Measurements from ENCODE around the gene TRIM3.

The TRIM3 gene

GRCh38 chr11:6489306-6489705 is 15.6 kb upstream of the TRIM3 start:
- no peak overlapping the region for H3K9ac ChIP-seq (ENCODE audit: low read length)
- H3K4me1 ChIP-seq (ENCODE audit: insufficient read depth, low read length), result no peaks in the 10 kb centered on the region
- H3K36me3 ChIP-seq (ENCODE audit: insufficient read depth, low read length), result peaks cover 41% of the 10 kb centered on the region
- no peak overlapping the region for H3K27ac ChIP-seq (ENCODE audit: low read depth, low read length)
- H3K27me3 ChIP-seq (ENCODE audit: control insufficient read depth in 1 of 2, insufficient read depth in 2 of 2, low read length in 2 of 2), result no peaks in the 10 kb centered on the region
- H3K9me3 ChIP-seq (ENCODE audit: low read length), result no peaks in the 10 kb centered on the region
- H3K4me3 ChIP-seq (ENCODE audit: low read depth in 1 of 2, low read length in 2 of 2), result no peak overlapping the region

DNA sequence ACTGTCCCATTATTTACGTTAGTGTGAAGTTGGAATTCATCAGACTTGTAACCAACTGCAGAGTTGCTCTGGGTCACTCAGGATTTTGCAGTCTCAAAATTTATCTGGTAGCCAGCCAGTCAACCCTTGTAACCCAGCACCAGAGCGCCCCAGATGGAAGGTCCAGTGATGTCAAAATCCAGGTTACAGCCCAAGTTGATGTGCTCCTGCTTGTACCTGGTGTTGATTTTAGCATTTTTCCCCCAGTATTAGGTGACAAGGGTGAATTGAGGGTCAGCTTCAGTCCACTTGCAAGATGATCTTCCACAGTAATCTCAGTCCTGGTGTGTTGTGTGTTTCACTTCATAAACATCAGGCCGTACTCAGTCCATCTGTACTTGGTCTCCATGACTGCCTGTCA is 15.1 kb upstream of the TRIM3 start:
- Histone ChIP-seq H3K9me3 (ENCODE audit: low read length) (no peaks in the 10 kb centered on the region), H3K9ac (ENCODE audit: low read length) (no peak overlapping the region), H3K36me3 (ENCODE audit: insufficient read depth, low read length) (peaks cover 41% of the 10 kb centered on the region), H3K27me3 (ENCODE audit: control insufficient read depth in 1 of 2, insufficient read depth in 2 of 2, low read length in 2 of 2) (no peaks in the 10 kb centered on the region), H3K27ac (ENCODE audit: low read depth, low read length) (no peak overlapping the region), H3K4me3 (ENCODE audit: low read depth in 1 of 2, low read length in 2 of 2) (no peak overlapping the region), H3K4me1 (ENCODE audit: insufficient read depth, low read length) (no peaks in the 10 kb centered on the region)

GRCh38 chr11:6488342-6488741 is 14.6 kb upstream of the TRIM3 start:
- no peaks in the 10 kb centered on the region for H3K9me3 ChIP-seq (ENCODE audit: low read length)
- H3K9ac ChIP-seq (ENCODE audit: low read length), result no peak overlapping the region
- no peak overlapping the region for H3K27ac ChIP-seq (ENCODE audit: low read depth, low read length)
- no peaks in the 10 kb centered on the region for H3K4me1 ChIP-seq (ENCODE audit: insufficient read depth, low read length)
- peaks cover 46% of the 10 kb centered on the region for H3K36me3 ChIP-seq (ENCODE audit: insufficient read depth, low read length)
- H3K4me3 ChIP-seq (ENCODE audit: low read depth in 1 of 2, low read length in 2 of 2), result no peak overlapping the region
- no peaks in the 10 kb centered on the region for H3K27me3 ChIP-seq (ENCODE audit: control insufficient read depth in 1 of 2, insufficient read depth in 2 of 2, low read length in 2 of 2)

- Histone ChIP-seq H3K27me3 (ENCODE audit: control insufficient read depth in 1 of 2, insufficient read depth in 2 of 2, low read length in 2 of 2) (no peaks in the 10 kb centered on the region), H3K36me3 (ENCODE audit: insufficient read depth, low read length) (peaks cover 60% of the 10 kb centered on the region), H3K9me3 (ENCODE audit: low read length) (no peaks in the 10 kb centered on the region), H3K9ac (ENCODE audit: low read length) (no peak overlapping the region), H3K4me3 (ENCODE audit: low read depth in 1 of 2, low read length in 2 of 2) (no peak overlapping the region), H3K27ac (ENCODE audit: low read depth, low read length) (no peak overlapping the region), H3K4me1 (ENCODE audit: insufficient read depth, low read length) (peaks cover 10% of the 10 kb centered on the region)
Measured at GRCh38 chr11:6486938-6487337, 13.2 kb upstream of the TRIM3 start.

GRCh38 chr11:6486256-6486655 is 12.5 kb upstream of the TRIM3 start:
- no peak overlapping the region for H3K4me3 ChIP-seq (ENCODE audit: low read depth in 1 of 2, low read length in 2 of 2)
- no peak overlapping the region for H3K9ac ChIP-seq (ENCODE audit: low read length)
- no peaks in the 10 kb centered on the region for H3K27me3 ChIP-seq (ENCODE audit: control insufficient read depth in 1 of 2, insufficient read depth in 2 of 2, low read length in 2 of 2)
- H3K9me3 ChIP-seq (ENCODE audit: low read length), result no peaks in the 10 kb centered on the region
- H3K27ac ChIP-seq (ENCODE audit: low read depth, low read length), result no peak overlapping the region
- peaks cover 54% of the 10 kb centered on the region for H3K36me3 ChIP-seq (ENCODE audit: insufficient read depth, low read length)
- peaks cover 12% of the 10 kb centered on the region for H3K4me1 ChIP-seq (ENCODE audit: insufficient read depth, low read length)

DNA sequence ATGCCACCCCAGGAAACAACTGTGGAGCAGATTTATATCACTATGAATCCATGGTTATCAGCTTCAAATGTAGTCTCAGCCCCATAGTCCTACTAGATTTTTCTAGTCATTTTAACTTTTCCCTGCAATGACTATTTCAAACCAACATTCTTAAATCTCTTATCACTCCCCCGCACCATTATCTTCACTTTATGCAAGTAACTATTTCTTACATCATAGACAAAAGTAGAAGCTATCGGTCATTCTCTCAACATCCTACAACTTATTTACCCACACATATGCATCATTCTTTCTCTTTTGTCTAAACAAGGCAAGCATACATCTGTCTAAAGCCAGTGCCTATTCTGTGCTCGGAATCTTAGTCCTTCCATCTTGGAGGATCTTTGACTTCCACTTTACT is 11.9 kb upstream of the TRIM3 start:
- Histone ChIP-seq H3K27me3 (ENCODE audit: control insufficient read depth in 1 of 2, insufficient read depth in 2 of 2, low read length in 2 of 2) (no peaks in the 10 kb centered on the region), H3K4me3 (ENCODE audit: low read depth in 1 of 2, low read length in 2 of 2) (no peak overlapping the region), H3K9me3 (ENCODE audit: low read length) (no peaks in the 10 kb centered on the region), H3K27ac (ENCODE audit: low read depth, low read length) (no peak overlapping the region), H3K36me3 (ENCODE audit: insufficient read depth, low read length) (peaks cover 54% of the 10 kb centered on the region), H3K4me1 (ENCODE audit: insufficient read depth, low read length) (peaks cover 13% of the 10 kb centered on the region), H3K9ac (ENCODE audit: low read length) (no peak overlapping the region)

GRCh38 chr11:6483015-6483414 is 9.3 kb upstream of the TRIM3 start:
- peaks cover 66% of the 10 kb centered on the region for H3K36me3 ChIP-seq (ENCODE audit: insufficient read depth, low read length)
- H3K27me3 ChIP-seq (ENCODE audit: control insufficient read depth in 1 of 2, insufficient read depth in 2 of 2, low read length in 2 of 2), result no peaks in the 10 kb centered on the region
- peak overlapping the region; percentile 95 for H3K9ac ChIP-seq (ENCODE audit: low read length)
- peaks cover 25% of the 10 kb centered on the region for H3K4me1 ChIP-seq (ENCODE audit: insufficient read depth, low read length)
- H3K27ac ChIP-seq (ENCODE audit: low read depth, low read length), result no peak overlapping the region
- H3K4me3 ChIP-seq (ENCODE audit: low read depth in 1 of 2, low read length in 2 of 2), result no peak overlapping the region
- no peaks in the 10 kb centered on the region for H3K9me3 ChIP-seq (ENCODE audit: low read length)

GRCh38 chr11:6482441-6482840 is 8.7 kb upstream of the TRIM3 start:
- peaks cover 66% of the 10 kb centered on the region for H3K36me3 ChIP-seq (ENCODE audit: insufficient read depth, low read length)
- H3K4me3 ChIP-seq (ENCODE audit: low read depth in 1 of 2, low read length in 2 of 2), result peak overlapping the region; percentile 92 to 95
- no peaks in the 10 kb centered on the region for H3K9me3 ChIP-seq (ENCODE audit: low read length)
- peaks cover 25% of the 10 kb centered on the region for H3K4me1 ChIP-seq (ENCODE audit: insufficient read depth, low read length)
- H3K27ac ChIP-seq (ENCODE audit: low read depth, low read length), result peak overlapping the region; percentile 92
- H3K27me3 ChIP-seq (ENCODE audit: control insufficient read depth in 1 of 2, insufficient read depth in 2 of 2, low read length in 2 of 2), result no peaks in the 10 kb centered on the region
- H3K9ac ChIP-seq (ENCODE audit: low read length), result peak overlapping the region; percentile 95

GRCh38 chr11:6481924-6482275 is 8.2 kb upstream of the TRIM3 start:
- Histone ChIP-seq H3K4me3 (ENCODE audit: low read depth in 1 of 2, low read length in 2 of 2) (peak overlapping the region; percentile 92 to 95), H3K4me1 (ENCODE audit: insufficient read depth, low read length) (peaks cover 25% of the 10 kb centered on the region), H3K36me3 (ENCODE audit: insufficient read depth, low read length) (peaks cover 70% of the 10 kb centered on the region), H3K9ac (ENCODE audit: low read length) (peak overlapping the region; percentile 95), H3K9me3 (ENCODE audit: low read length) (no peaks in the 10 kb centered on the region), H3K27me3 (ENCODE audit: control insufficient read depth in 1 of 2, insufficient read depth in 2 of 2, low read length in 2 of 2) (no peaks in the 10 kb centered on the region), H3K27ac (ENCODE audit: low read depth, low read length) (peak overlapping the region; percentile 92)

- Histone ChIP-seq H3K9me3 (ENCODE audit: low read length) (no peaks in the 10 kb centered on the region), H3K4me3 (ENCODE audit: low read depth in 1 of 2, low read length in 2 of 2) (peak within 1 kb of the TSS; percentile 92 to 95), H3K9ac (ENCODE audit: low read length) (peak within 1 kb of the TSS; percentile 95), H3K36me3 (ENCODE audit: insufficient read depth, low read length) (peaks cover 72% of the 10 kb centered on the region), H3K27me3 (ENCODE audit: control insufficient read depth in 1 of 2, insufficient read depth in 2 of 2, low read length in 2 of 2) (no peaks in the 10 kb centered on the region), H3K4me1 (ENCODE audit: insufficient read depth, low read length) (peaks cover 25% of the 10 kb centered on the region), H3K27ac (ENCODE audit: low read depth, low read length) (peak within 1 kb of the TSS; percentile 92)
Measured at GRCh38 chr11:6481012-6481923, 7.5 kb upstream of the TRIM3 start, which contains the start of the genes ARFIP2 and TIMM10B. TSS of gene ARFIP2 (minus strand) at chr11:6481331. CDS start at chr11:6480421, 910 bp downstream. TSS of gene TIMM10B (plus strand) at chr11:6481501. CDS start at chr11:6481517, 16 bp downstream.

DNA sequence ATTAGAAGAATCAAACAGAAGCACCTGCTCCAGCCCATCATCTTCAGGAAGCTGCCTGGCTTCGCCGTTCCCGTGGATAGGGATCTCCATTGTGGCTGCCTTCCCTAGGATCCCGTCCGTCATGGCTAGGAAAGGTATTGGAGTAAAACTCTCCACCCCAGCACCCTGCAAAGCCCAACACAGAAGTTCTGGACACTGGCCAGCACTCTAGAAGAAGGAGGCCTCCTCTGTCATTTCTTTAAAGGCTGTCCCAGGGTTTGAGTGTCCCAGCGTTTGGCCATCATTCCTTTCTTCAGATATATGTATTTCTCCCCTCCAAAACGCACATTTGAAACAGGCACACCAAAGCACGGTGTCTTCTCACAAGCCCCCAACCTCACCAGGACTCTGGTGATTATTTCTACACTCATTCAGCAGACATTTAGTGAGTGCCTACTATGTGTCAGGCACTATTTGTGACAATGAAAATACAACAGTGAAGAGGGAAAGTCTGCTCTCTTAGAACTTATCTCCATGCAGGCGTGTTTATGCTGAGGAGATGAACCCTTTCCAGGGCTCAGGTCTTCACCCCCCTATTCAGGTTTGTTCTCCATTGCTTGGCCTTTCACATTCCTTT is 6.7 kb upstream of the TRIM3 start:
- peaks cover 64% of the 10 kb centered on the region for H3K36me3 ChIP-seq (ENCODE audit: insufficient read depth, low read length)

More for the DNA sequence above, 6.7 kb upstream of the TRIM3 start:
- Histone ChIP-seq H3K9me3 (ENCODE audit: low read length) (no peaks in the 10 kb centered on the region), H3K27ac (ENCODE audit: low read depth, low read length) (peak overlapping the region; percentile 92), H3K4me1 (ENCODE audit: insufficient read depth, low read length) (peaks cover 25% of the 10 kb centered on the region), H3K9ac (ENCODE audit: low read length) (peak overlapping the region; percentile 95), H3K4me3 (ENCODE audit: low read depth in 1 of 2, low read length in 2 of 2) (peak overlapping the region; percentile 92 to 95), H3K27me3 (ENCODE audit: control insufficient read depth in 1 of 2, insufficient read depth in 2 of 2, low read length in 2 of 2) (no peaks in the 10 kb centered on the region)
